ENCODE measurements around the gene GNAQ. TPM values are rescaled to one million over a fixed set of nuclear protein-coding genes. Genes with fewer than 3 reads are reported as not detected.

GNAQ gene
- total RNA-seq, 1 experiment from 2014 or later = 34.1 TPM

- Mint-ChIP-seq H3K27ac (ENCODE audit: unreplicated experiment) (no peak overlapping the region), H3K9me3 (ENCODE audit: low read depth, unreplicated experiment) (no peaks in the 10 kb centered on the region), H3K4me3 (ENCODE audit: low read depth, unreplicated experiment) (no peak overlapping the region), H3K27me3 (ENCODE audit: unreplicated experiment) (no peaks in the 10 kb centered on the region), H3K36me3 (ENCODE audit: insufficient read depth, unreplicated experiment) (no peaks in the 10 kb centered on the region), H3K4me1 (ENCODE audit: low read depth, unreplicated experiment) (peaks cover 10% of the 10 kb centered on the region)
- TF ChIP-seq CTCF (IDR thresholded peaks at IDR 0.05; ENCODE audit: unreplicated experiment) = no peak
- intact Hi-C loops (cut with micrococcal nuclease; ENCODE audit: unreplicated experiment) = no loop called here
- no peak for DNase-seq
- CTCF ChIA-PET = no interaction called here
- BruUV-seq (replicated peaks) = no TSS peak
Measured at GRCh38 chr9:77820293-77820954, 211.2 kb downstream of the GNAQ start.

- no TSS peak for BruUV-seq (replicated peaks)
- CTCF ChIA-PET = no interaction called here
- no peaks in the 10 kb centered on the region for H3K36me3 Mint-ChIP-seq (ENCODE audit: insufficient read depth, unreplicated experiment)
- intact Hi-C loops (cut with micrococcal nuclease; ENCODE audit: unreplicated experiment) = no loop called here
- H3K27ac Mint-ChIP-seq (ENCODE audit: unreplicated experiment) = no peak overlapping the region
- H3K27me3 Mint-ChIP-seq (ENCODE audit: unreplicated experiment) = no peaks in the 10 kb centered on the region
- DNase-seq = no peak
- no peaks in the 10 kb centered on the region for H3K9me3 Mint-ChIP-seq (ENCODE audit: low read depth, unreplicated experiment)
- TF ChIP-seq CTCF (IDR thresholded peaks at IDR 0.05; ENCODE audit: unreplicated experiment) = no peak
- peaks cover 10% of the 10 kb centered on the region for H3K4me1 Mint-ChIP-seq (ENCODE audit: low read depth, unreplicated experiment)
- no peak overlapping the region for H3K4me3 Mint-ChIP-seq (ENCODE audit: low read depth, unreplicated experiment)
Measured at GRCh38 chr9:77819657-77820056, 212.0 kb downstream of the GNAQ start.

- H3K27ac Mint-ChIP-seq (ENCODE audit: unreplicated experiment) = no peak overlapping the region
- no peak for TF ChIP-seq CTCF (IDR thresholded peaks at IDR 0.05; ENCODE audit: unreplicated experiment)
- no peaks in the 10 kb centered on the region for H3K36me3 Mint-ChIP-seq (ENCODE audit: insufficient read depth, unreplicated experiment)
- intact Hi-C loops (cut with micrococcal nuclease; ENCODE audit: unreplicated experiment) = no loop called here
- BruUV-seq (replicated peaks) = no TSS peak
- no peak for DNase-seq
- CTCF ChIA-PET = interaction anchor here (0.6 to 0.7 kb wide), 2 partner anchors 10 to 253 kb away, joined by 7 read pairs; no protein-coding TSS in a partner anchor
- H3K4me1 Mint-ChIP-seq (ENCODE audit: low read depth, unreplicated experiment) = peaks cover 10% of the 10 kb centered on the region
- H3K9me3 Mint-ChIP-seq (ENCODE audit: low read depth, unreplicated experiment) = no peaks in the 10 kb centered on the region
- H3K27me3 Mint-ChIP-seq (ENCODE audit: unreplicated experiment) = no peaks in the 10 kb centered on the region
- no peak overlapping the region for H3K4me3 Mint-ChIP-seq (ENCODE audit: low read depth, unreplicated experiment)
Measured at GRCh38 chr9:77817590-77818311, 213.9 kb downstream of the GNAQ start.

GRCh38 chr9:77816641-77817341, 214.8 kb downstream of the GNAQ start:
- CTCF ChIA-PET = no interaction called here
- Mint-ChIP-seq H3K36me3 (ENCODE audit: insufficient read depth, unreplicated experiment) (no peaks in the 10 kb centered on the region), H3K4me3 (ENCODE audit: low read depth, unreplicated experiment) (no peak overlapping the region), H3K27me3 (ENCODE audit: unreplicated experiment) (no peaks in the 10 kb centered on the region), H3K9me3 (ENCODE audit: low read depth, unreplicated experiment) (no peaks in the 10 kb centered on the region), H3K4me1 (ENCODE audit: low read depth, unreplicated experiment) (peaks cover 10% of the 10 kb centered on the region), H3K27ac (ENCODE audit: unreplicated experiment) (no peak overlapping the region)
- BruUV-seq (replicated peaks) = no TSS peak
- intact Hi-C loops (cut with micrococcal nuclease; ENCODE audit: unreplicated experiment) = no loop called here
- TF ChIP-seq CTCF (IDR thresholded peaks at IDR 0.05; ENCODE audit: unreplicated experiment) = no peak
- DNase-seq = no peak
